Fibroblast of pulmonary artery (primary cell): ENCODE measurements around the gene NT5DC1.

Experiments
- DNase-seq: peaks from one replicate; pipeline ENCODE4 v3.0.0-alpha.2; 2010; ENCODE audit warnings: low read depth
- H3K4me3 ChIP-seq: replicated peaks from 2 replicates; pipeline ENCODE4 v1.5.1; 2011; ENCODE audit warnings: low read depth, mild to moderate bottlenecking, control low read depth, low read length, moderate library complexity
- CTCF ChIP-seq: IDR thresholded peaks from 2 replicates; pipeline ENCODE4 v1.5.1; 2011; ENCODE audit warnings: mild to moderate bottlenecking, control low read depth, low read length, inconsistent platforms; ENCODE audit errors: missing control alignments

Gene NT5DC1

GRCh38 chr6:116192786-116193185 lies 92.1 kb downstream of the NT5DC1 start:
- no peak overlapping the region for H3K4me3 ChIP-seq
- no peak for TF ChIP-seq CTCF
- DNase-seq = no peak

GRCh38 chr6:116196841-116197240 lies 96.2 kb downstream of the NT5DC1 start:
- no peak for DNase-seq
- TF ChIP-seq CTCF = no peak
- no peak overlapping the region for H3K4me3 ChIP-seq

- no peak for TF ChIP-seq CTCF
- no peak for DNase-seq
- H3K4me3 ChIP-seq = no peak overlapping the region
Measured at GRCh38 chr6:116200619-116201249, 100.1 kb downstream of the NT5DC1 start.

- no peak for DNase-seq
- TF ChIP-seq CTCF = no peak
- no peak overlapping the region for H3K4me3 ChIP-seq
Measured at GRCh38 chr6:116201538-116201937, 100.9 kb downstream of the NT5DC1 start.

- H3K4me3 ChIP-seq = no peak overlapping the region
- TF ChIP-seq CTCF = no peak
- no peak for DNase-seq
Measured at GRCh38 chr6:116205281-116205680, 104.6 kb downstream of the NT5DC1 start.

GRCh38 chr6:116206231-116206903 lies 105.7 kb downstream of the NT5DC1 start:
- DNase-seq = peak; percentile 50
- no peak for TF ChIP-seq CTCF
- no peak overlapping the region for H3K4me3 ChIP-seq
